GM12874 (cell line): ENCODE measurements around the gene CACNG7.

Experiments used
- CTCF ChIP-seq: IDR thresholded peaks from 2 replicates; pipeline ENCODE4 v1.5.1; 2011; ENCODE audit warnings: low read depth, mild to moderate bottlenecking, control low read depth, low read length, moderate library complexity; ENCODE audit not compliant: insufficient read depth

The CACNG7 gene

GRCh38 chr19:53909471-53910169 is 542 bp downstream of the CACNG7 start:
- TF ChIP-seq CTCF: no peak

- no peak for TF ChIP-seq CTCF
Observed at GRCh38 chr19:53910170-53910518, 1.1 kb downstream of the CACNG7 start.

- TF ChIP-seq CTCF: peak; percentile 47
Observed at GRCh38 chr19:53912653-53913052, 3.6 kb downstream of the CACNG7 start.

- no peak for TF ChIP-seq CTCF
Observed at GRCh38 chr19:53915000-53915399, 5.9 kb downstream of the CACNG7 start.

- TF ChIP-seq CTCF: no peak
Observed at GRCh38 chr19:53916004-53916403, 6.9 kb downstream of the CACNG7 start.

- no peak for TF ChIP-seq CTCF
Observed at GRCh38 chr19:53917356-53917755, 8.3 kb downstream of the CACNG7 start.

- no peak for TF ChIP-seq CTCF
Observed at GRCh38 chr19:53927739-53928138, 18.7 kb downstream of the CACNG7 start.
